OCI-M2 (cell line): ENCODE data around the gene GCKR.

Experiments used
- DNase-seq: peaks from one replicate; lab custom pipeline; 2025; ENCODE audit not compliant: unreplicated experiment; lab: John Stamatoyannopoulos, UW

Gene GCKR

GRCh38 chr2:27572439-27572838 is 75.8 kb downstream of the GCKR start:
- DNase-seq: no peak

- no peak for DNase-seq
Observed at GRCh38 chr2:27572998-27573429, 76.4 kb downstream of the GCKR start.
